Measurements from ENCODE around the gene TRIM34. TPM values are rescaled to one million over a fixed set of nuclear protein-coding genes. Genes with fewer than 3 reads are reported as not detected.
A peak's percentile ranks its signal among the peaks of the same experiment; 100 is the strongest.
"Not testable (repeated sequence)": the region's sequence is repeated elsewhere in the genome, so short reads cannot be mapped to it uniquely, and the experiment has no call there.

TRIM34 gene
- total and polyA plus RNA-seq, 7 experiments from 2014 or later: 5.8 to 14.2 (median 10.8) TPM

GRCh38 chr11:5655474-5655873, 30.7 kb downstream of the TRIM34 start:
- Mint-ChIP-seq H3K27me3 (no peaks in the 10 kb centered on the region), H3K27ac (no peak overlapping the region), H3K36me3 (peaks cover 7 to 29% (median 18%) of the 10 kb centered on the region in 5 donors), H3K9me3 (peaks cover 0 to 7% (median 3%) of the 10 kb centered on the region in 11 donors), H3K4me1 (no peaks in the 10 kb centered on the region), H3K4me3 (no peak overlapping the region)
- H3K36me3 ChIP-seq (ENCODE audit: control insufficient read depth in 2 of 3, insufficient read depth in 3 of 3, low read length in 3 of 3): no peaks in the 10 kb centered on the region
- no peaks in the 10 kb centered on the region for H3K27me3 ChIP-seq (ENCODE audit: control insufficient read depth in 2 of 2, insufficient read depth in 2 of 2, low read length in 2 of 2)
- H3K4me1 ChIP-seq (ENCODE audit: control insufficient read depth in 2 of 2, insufficient read depth in 2 of 2, low read length in 2 of 2): no peaks in the 10 kb centered on the region
- DNase-seq (no peak), ATAC-seq (no peak)
- ChIA-PET CTCF (no interaction called here), POLR2A (no interaction called here)
- no peak overlapping the region for H3K27ac ChIP-seq (ENCODE audit: low read depth, low read length)
- H3K9me3 ChIP-seq (ENCODE audit: control insufficient read depth in 2 of 3, low read length in 3 of 3): no peaks in the 10 kb centered on the region
- intact Hi-C loops (cut with micrococcal nuclease): no loop called here
- no peak overlapping the region for H3K4me3 ChIP-seq (ENCODE audit: low read length)

- CTCF ChIA-PET; H3K27me3 Mint-ChIP-seq; H3K9me3 Mint-ChIP-seq; H3K27ac ChIP-seq (ENCODE audit: low read depth, low read length); H3K4me3 ChIP-seq (ENCODE audit: low read length); H3K36me3 ChIP-seq (ENCODE audit: control insufficient read depth in 2 of 3, insufficient read depth in 3 of 3, low read length in 3 of 3); intact Hi-C loops (cut with micrococcal nuclease); POLR2A ChIA-PET; H3K4me1 Mint-ChIP-seq; H3K4me3 Mint-ChIP-seq; H3K27ac Mint-ChIP-seq; ATAC-seq; DNase-seq; H3K27me3 ChIP-seq (ENCODE audit: control insufficient read depth in 2 of 2, insufficient read depth in 2 of 2, low read length in 2 of 2); H3K4me1 ChIP-seq (ENCODE audit: control insufficient read depth in 2 of 2, insufficient read depth in 2 of 2, low read length in 2 of 2); H3K9me3 ChIP-seq (ENCODE audit: control insufficient read depth in 2 of 3, low read length in 3 of 3): not testable (repeated sequence)
- peaks cover 7 to 22% (median 15%) of the 10 kb centered on the region in 5 donors for H3K36me3 Mint-ChIP-seq
Measured at GRCh38 chr11:5656956-5657355, 32.2 kb downstream of the TRIM34 start.

GRCh38 chr11:5658318-5658717, 33.5 kb downstream of the TRIM34 start:
- Histone ChIP-seq H3K27ac (ENCODE audit: low read depth, low read length) (no peak overlapping the region), H3K27me3 (ENCODE audit: control insufficient read depth in 2 of 2, insufficient read depth in 2 of 2, low read length in 2 of 2) (no peaks in the 10 kb centered on the region), H3K4me1 (ENCODE audit: control insufficient read depth in 2 of 2, insufficient read depth in 2 of 2, low read length in 2 of 2) (no peaks in the 10 kb centered on the region), H3K9me3 (ENCODE audit: control insufficient read depth in 2 of 3, low read length in 3 of 3) (no peaks in the 10 kb centered on the region), H3K4me3 (ENCODE audit: low read length) (no peak overlapping the region), H3K36me3 (ENCODE audit: control insufficient read depth in 2 of 3, insufficient read depth in 3 of 3, low read length in 3 of 3) (no peaks in the 10 kb centered on the region)
- Mint-ChIP-seq H3K4me1 (no peaks in the 10 kb centered on the region), H3K27ac (peak overlapping the region in 1 of 9 donors; percentile 40), H3K27me3 (no peaks in the 10 kb centered on the region), H3K36me3 (peaks cover 7 to 21% (median 9%) of the 10 kb centered on the region in 5 donors), H3K4me3 (no peak overlapping the region), H3K9me3 (peaks cover 0 to 8% (median 0%) of the 10 kb centered on the region in 11 donors)
- intact Hi-C loops (cut with micrococcal nuclease): no loop called here
- CTCF ChIA-PET: no interaction called here
- ATAC-seq: no peak
- POLR2A ChIA-PET: no interaction called here
- no peak for DNase-seq

GRCh38 chr11:5663511-5663910, 38.7 kb downstream of the TRIM34 start:
- H3K27ac Mint-ChIP-seq: no peak overlapping the region
- POLR2A ChIA-PET: no interaction called here
- intact Hi-C loops (cut with micrococcal nuclease): no loop called here

GRCh38 chr11:5665051-5665570, 40.3 kb downstream of the TRIM34 start:
- no peaks in the 10 kb centered on the region for H3K27me3 ChIP-seq (ENCODE audit: control insufficient read depth in 2 of 2, insufficient read depth in 2 of 2, low read length in 2 of 2)
- no peak for ATAC-seq
- no peak for DNase-seq
- Mint-ChIP-seq H3K4me3 (no peak overlapping the region), H3K27me3 (no peaks in the 10 kb centered on the region), H3K9me3 (peaks cover 0 to 3% (median 0%) of the 10 kb centered on the region in 11 donors), H3K36me3 (peaks cover 0 to 52% (median 25%) of the 10 kb centered on the region in 5 donors), H3K4me1 (no peaks in the 10 kb centered on the region), H3K27ac (peak overlapping the region in 1 of 9 donors; percentile 6)
- no peak overlapping the region for H3K4me3 ChIP-seq (ENCODE audit: low read length)
- peaks cover 0 to 44% (median 7%) of the 10 kb centered on the region in 3 experiments for H3K36me3 ChIP-seq (ENCODE audit: control insufficient read depth in 2 of 3, insufficient read depth in 3 of 3, low read length in 3 of 3)
- intact Hi-C loops (cut with micrococcal nuclease): no loop called here
- ChIA-PET CTCF (no interaction called here), POLR2A (no interaction called here)
- H3K9me3 ChIP-seq (ENCODE audit: control insufficient read depth in 2 of 3, low read length in 3 of 3): no peaks in the 10 kb centered on the region
- H3K27ac ChIP-seq (ENCODE audit: low read depth, low read length): no peak overlapping the region
- H3K4me1 ChIP-seq (ENCODE audit: control insufficient read depth in 2 of 2, insufficient read depth in 2 of 2, low read length in 2 of 2): no peaks in the 10 kb centered on the region

More at GRCh38 chr11:5663511-5663910, 38.7 kb downstream of the TRIM34 start:
- H3K36me3 Mint-ChIP-seq: peaks cover 0 to 40% (median 23%) of the 10 kb centered on the region in 5 donors
- no peak for ATAC-seq
- H3K4me1 Mint-ChIP-seq: no peaks in the 10 kb centered on the region
- no peak overlapping the region for H3K4me3 Mint-ChIP-seq
- no peaks in the 10 kb centered on the region for H3K27me3 ChIP-seq (ENCODE audit: control insufficient read depth in 2 of 2, insufficient read depth in 2 of 2, low read length in 2 of 2)
- no peaks in the 10 kb centered on the region for H3K4me1 ChIP-seq (ENCODE audit: control insufficient read depth in 2 of 2, insufficient read depth in 2 of 2, low read length in 2 of 2)
- H3K36me3 ChIP-seq (ENCODE audit: control insufficient read depth in 2 of 3, insufficient read depth in 3 of 3, low read length in 3 of 3): peaks cover 0 to 30% (median 7%) of the 10 kb centered on the region in 3 experiments
- no peak overlapping the region for H3K27ac ChIP-seq (ENCODE audit: low read depth, low read length)
- no peak for DNase-seq
- H3K9me3 Mint-ChIP-seq: peaks cover 0 to 3% (median 0%) of the 10 kb centered on the region in 11 donors
- no peaks in the 10 kb centered on the region for H3K9me3 ChIP-seq (ENCODE audit: control insufficient read depth in 2 of 3, low read length in 3 of 3)
- no peak overlapping the region for H3K4me3 ChIP-seq (ENCODE audit: low read length)
- CTCF ChIA-PET: no interaction called here
- H3K27me3 Mint-ChIP-seq: no peaks in the 10 kb centered on the region

DNA sequence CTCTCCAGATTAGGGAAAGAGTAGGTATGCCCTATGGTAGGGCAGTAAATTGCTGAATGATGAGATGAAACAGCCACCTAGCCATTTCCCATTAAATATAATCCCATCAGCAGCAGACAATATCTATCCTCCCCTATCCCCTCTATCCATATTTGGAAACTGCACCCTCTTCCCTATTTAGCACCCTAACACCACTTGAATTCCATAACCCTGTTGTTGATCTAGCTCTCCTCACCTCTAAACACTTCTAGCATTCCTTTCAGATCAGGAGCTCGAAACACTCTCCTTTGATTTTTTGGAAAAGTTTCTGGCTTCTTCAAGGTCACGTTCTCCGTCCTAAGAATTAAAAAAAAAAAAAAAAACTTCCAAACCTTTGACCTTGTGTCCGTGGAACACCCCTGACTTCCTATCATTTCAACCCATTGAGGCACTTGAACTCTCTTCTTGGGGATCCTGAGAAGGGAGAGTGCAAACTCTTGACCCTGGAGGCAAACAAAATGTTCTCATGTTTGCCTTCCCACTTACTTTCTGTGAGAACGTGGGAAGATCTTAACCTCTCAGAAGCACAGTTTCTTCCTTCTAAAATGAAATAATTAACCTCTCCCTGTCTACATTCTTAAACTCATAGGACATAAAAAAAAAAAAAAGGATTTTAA, 41.1 kb downstream of the TRIM34 start:
- ChIA-PET POLR2A (no interaction called here), CTCF (no interaction called here)
- no peaks in the 10 kb centered on the region for H3K9me3 ChIP-seq (ENCODE audit: control insufficient read depth in 2 of 3, low read length in 3 of 3)
- ATAC-seq (no peak), DNase-seq (no peak)
- peaks cover 0 to 44% (median 7%) of the 10 kb centered on the region in 3 experiments for H3K36me3 ChIP-seq (ENCODE audit: control insufficient read depth in 2 of 3, insufficient read depth in 3 of 3, low read length in 3 of 3)
- H3K27me3 ChIP-seq (ENCODE audit: control insufficient read depth in 2 of 2, insufficient read depth in 2 of 2, low read length in 2 of 2): no peaks in the 10 kb centered on the region
- Mint-ChIP-seq H3K27me3 (no peaks in the 10 kb centered on the region), H3K4me3 (no peak overlapping the region), H3K27ac (peak overlapping the region in 2 of 9 donors; percentile 12 to 64), H3K9me3 (peaks cover 0 to 3% (median 0%) of the 10 kb centered on the region in 11 donors), H3K36me3 (peaks cover 0 to 59% (median 28%) of the 10 kb centered on the region in 5 donors), H3K4me1 (no peaks in the 10 kb centered on the region)
- intact Hi-C loops (cut with micrococcal nuclease): no loop called here
- H3K27ac ChIP-seq (ENCODE audit: low read depth, low read length): no peak overlapping the region
- no peak overlapping the region for H3K4me3 ChIP-seq (ENCODE audit: low read length)
- no peaks in the 10 kb centered on the region for H3K4me1 ChIP-seq (ENCODE audit: control insufficient read depth in 2 of 2, insufficient read depth in 2 of 2, low read length in 2 of 2)

DNA sequence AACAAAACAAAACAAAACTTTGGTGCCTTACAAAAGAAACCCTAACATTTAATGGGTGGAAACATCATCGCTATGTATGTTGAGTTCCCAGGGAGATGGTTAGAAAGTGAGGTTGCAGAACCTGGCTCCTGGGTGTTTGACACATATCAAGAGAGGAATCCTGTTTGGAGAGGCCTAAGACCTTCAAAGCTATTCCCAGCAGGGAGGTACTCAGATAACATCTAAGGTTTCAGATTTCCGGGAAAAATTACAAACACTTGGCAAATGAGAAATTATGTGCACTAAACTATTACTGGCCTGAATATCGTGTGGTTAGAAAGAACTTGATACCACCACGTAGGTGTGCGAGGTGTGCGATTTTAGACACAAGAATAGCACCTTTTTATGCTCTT, 41.6 kb downstream of the TRIM34 start:
- Histone ChIP-seq H3K27me3 (ENCODE audit: control insufficient read depth in 2 of 2, insufficient read depth in 2 of 2, low read length in 2 of 2) (no peaks in the 10 kb centered on the region), H3K4me1 (ENCODE audit: control insufficient read depth in 2 of 2, insufficient read depth in 2 of 2, low read length in 2 of 2) (no peaks in the 10 kb centered on the region), H3K4me3 (ENCODE audit: low read length) (no peak overlapping the region), H3K36me3 (ENCODE audit: control insufficient read depth in 2 of 3, insufficient read depth in 3 of 3, low read length in 3 of 3) (peaks cover 0 to 44% (median 7%) of the 10 kb centered on the region in 3 experiments), H3K27ac (ENCODE audit: low read depth, low read length) (no peak overlapping the region), H3K9me3 (ENCODE audit: control insufficient read depth in 2 of 3, low read length in 3 of 3) (no peaks in the 10 kb centered on the region)
- intact Hi-C loops (cut with micrococcal nuclease): no loop called here
- Mint-ChIP-seq H3K4me3 (no peak overlapping the region), H3K4me1 (peaks cover 0 to under 1% (median 0%) of the 10 kb centered on the region in 7 donors), H3K9me3 (no peaks in the 10 kb centered on the region), H3K27me3 (no peaks in the 10 kb centered on the region), H3K27ac (peak overlapping the region in 1 of 9 donors; percentile 49), H3K36me3 (peaks cover 0 to 60% (median 28%) of the 10 kb centered on the region in 5 donors)
- DNase-seq (no peak), ATAC-seq (no peak)
- POLR2A ChIA-PET: no interaction called here
- CTCF ChIA-PET: no interaction called here

Data from naive thymus-derived CD4-positive, alpha-beta T cell (primary cell).